Mesodermal cell (in vitro differentiated cells): ENCODE data around the gene CNIH3.
"Not testable (repeated sequence)": the region's sequence is repeated elsewhere in the genome, so short reads cannot be mapped to it uniquely, and the experiment has no call there.

ENCODE experiments used
- H3K27ac ChIP-seq: 2 replicates; pipeline ENCODE4 v1.7.0; 2013; ENCODE audit warnings: mild to moderate bottlenecking, low read depth, low read length, moderate library complexity; ENCODE audit not compliant: severe bottlenecking
- H3K36me3 ChIP-seq: 2 replicates; pipeline ENCODE4 v1.7.1; 2013; ENCODE audit warnings: mild to moderate bottlenecking, low read length, moderate library complexity; ENCODE audit not compliant: control insufficient read depth, insufficient read depth
- H3K4me1 ChIP-seq: one replicate; pipeline ENCODE4 v1.7.1; 2013; ENCODE audit warnings: mild to moderate bottlenecking, low read length; ENCODE audit not compliant: insufficient read depth, control insufficient read depth, poor library complexity, severe bottlenecking
- H3K4me3 ChIP-seq: 2 replicates; pipeline ENCODE4 v1.7.0; 2013; ENCODE audit warnings: low read length, control low read depth, mild to moderate bottlenecking; ENCODE audit not compliant: insufficient read depth, poor library complexity, severe bottlenecking; ENCODE audit errors: extremely low read depth
- H3K9me3 ChIP-seq: 2 replicates; pipeline ENCODE4 v1.7.1; 2013; ENCODE audit warnings: mild to moderate bottlenecking, low read length, moderate library complexity; ENCODE audit not compliant: control insufficient read depth
- WGBS, 2 experiments: methylation state at CpG; one replicate each; pipeline ENCODE4 v1.1.5; 2013; ENCODE audit warnings: missing lambda C conversion rate in 2 of 2; ENCODE audit not compliant: insufficient coverage in 2 of 2; 5-methylcytosine and 5-hydroxymethylcytosine counted together

Gene CNIH3

DNA sequence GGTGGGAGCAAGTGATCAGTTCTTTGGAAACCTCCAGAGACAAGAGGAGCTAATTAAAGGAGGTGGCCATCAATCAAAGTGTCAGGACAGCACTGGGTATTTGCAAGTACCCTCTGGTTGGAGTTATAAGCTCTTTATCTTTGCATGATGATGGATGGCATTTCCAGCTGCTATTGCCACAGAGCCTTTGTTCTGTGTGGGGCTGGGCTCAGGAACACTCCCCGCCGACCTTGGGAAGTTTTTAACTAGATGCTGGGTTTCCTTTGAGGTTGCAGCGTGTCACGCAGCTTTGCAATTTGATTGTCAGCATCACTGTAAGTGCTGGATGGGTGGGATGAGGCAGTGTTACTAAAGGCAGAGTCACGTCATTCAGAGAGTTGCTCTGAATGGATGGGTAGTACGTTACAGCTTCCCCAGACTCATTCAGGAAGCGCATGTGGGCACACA, 68.9 kb downstream of the CNIH3 start:
- Histone ChIP-seq H3K9me3 (no peaks in the 10 kb centered on the region), H3K36me3 (peaks cover 23% of the 10 kb centered on the region), H3K4me1 (no peaks in the 10 kb centered on the region), H3K27ac (no peak overlapping the region), H3K4me3 (no peak overlapping the region)
- 65 to 83% methylated on average over 5 to 7 of the region's 7 CpGs for WGBS, 2 experiments

DNA sequence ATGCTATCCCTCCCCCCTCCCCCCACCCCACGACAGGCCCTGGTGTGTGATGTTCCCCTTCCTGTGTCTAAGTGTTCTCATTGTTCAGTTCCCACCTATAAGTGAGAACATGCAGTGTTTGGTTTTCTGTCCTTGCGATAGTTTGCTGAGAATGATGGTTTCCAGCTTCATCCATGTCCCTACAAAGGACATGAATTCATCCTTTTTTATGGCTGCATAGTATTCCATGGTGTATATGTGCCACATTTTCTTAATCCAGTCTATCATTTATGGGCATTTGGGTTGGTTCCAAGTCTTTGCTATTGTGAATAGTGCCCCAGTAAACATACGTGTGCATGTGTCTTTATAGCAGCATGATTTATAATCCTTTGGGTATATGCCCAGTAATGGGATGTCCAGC, 70.0 kb downstream of the CNIH3 start:
- H3K4me3 ChIP-seq, H3K4me1 ChIP-seq, H3K9me3 ChIP-seq, H3K27ac ChIP-seq: not testable (repeated sequence)
- peaks cover 23% of the 10 kb centered on the region for H3K36me3 ChIP-seq
- WGBS, 2 experiments, result no CpG with 5 or more reads among the region's 3 CpGs

DNA sequence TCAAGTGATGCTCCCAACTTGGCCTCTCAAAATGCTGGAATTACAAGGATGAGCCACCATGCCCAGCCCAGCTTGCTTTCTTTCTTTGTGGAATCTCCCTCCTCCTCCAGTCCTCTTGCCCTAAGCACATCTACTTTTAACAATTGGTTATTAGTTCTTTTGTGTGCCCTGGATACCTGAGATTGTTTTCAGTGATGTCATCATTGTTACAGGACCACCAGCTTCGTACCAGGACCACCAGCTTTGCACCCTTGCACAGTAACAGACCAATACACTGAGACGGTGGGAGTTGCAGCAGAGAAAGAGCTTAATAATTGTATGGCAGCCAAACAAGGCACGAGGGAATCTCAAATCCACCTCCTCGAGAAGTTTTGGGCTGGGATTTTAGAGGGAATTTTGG, 71.3 kb downstream of the CNIH3 start:
- WGBS, 2 experiments, result 81 to 98% methylated on average over 3 of the region's 4 CpGs
- no peaks in the 10 kb centered on the region for H3K9me3 ChIP-seq
- no peak overlapping the region for H3K27ac ChIP-seq
- H3K4me3 ChIP-seq, result no peak overlapping the region
- peaks cover 20% of the 10 kb centered on the region for H3K36me3 ChIP-seq
- no peaks in the 10 kb centered on the region for H3K4me1 ChIP-seq

DNA sequence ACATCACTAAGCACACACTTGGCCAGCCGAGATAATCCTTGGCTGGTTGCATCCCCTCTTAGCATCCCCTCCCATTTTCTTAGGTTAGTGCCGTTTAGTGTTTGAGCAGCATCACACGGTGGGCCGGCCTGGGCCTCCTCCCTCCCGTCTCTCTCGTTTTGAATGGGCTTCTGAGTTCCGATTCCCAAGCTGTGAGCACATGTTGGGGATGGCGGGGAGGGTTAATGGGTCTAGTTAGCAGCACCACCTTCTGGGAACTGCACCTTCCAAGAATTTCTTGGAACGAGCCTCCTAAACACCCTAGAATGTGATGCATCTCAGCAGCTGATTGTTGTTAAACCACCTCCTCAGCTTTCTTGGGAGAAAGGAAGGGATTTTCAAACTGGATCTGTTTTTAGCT, 73.3 kb downstream of the CNIH3 start:
- Histone ChIP-seq H3K27ac (no peak overlapping the region), H3K9me3 (no peaks in the 10 kb centered on the region), H3K4me1 (no peaks in the 10 kb centered on the region), H3K36me3 (peaks cover 29% of the 10 kb centered on the region), H3K4me3 (no peak overlapping the region)
- 78 to 89% methylated on average over 3 to 5 of the region's 9 CpGs for WGBS, 2 experiments

DNA sequence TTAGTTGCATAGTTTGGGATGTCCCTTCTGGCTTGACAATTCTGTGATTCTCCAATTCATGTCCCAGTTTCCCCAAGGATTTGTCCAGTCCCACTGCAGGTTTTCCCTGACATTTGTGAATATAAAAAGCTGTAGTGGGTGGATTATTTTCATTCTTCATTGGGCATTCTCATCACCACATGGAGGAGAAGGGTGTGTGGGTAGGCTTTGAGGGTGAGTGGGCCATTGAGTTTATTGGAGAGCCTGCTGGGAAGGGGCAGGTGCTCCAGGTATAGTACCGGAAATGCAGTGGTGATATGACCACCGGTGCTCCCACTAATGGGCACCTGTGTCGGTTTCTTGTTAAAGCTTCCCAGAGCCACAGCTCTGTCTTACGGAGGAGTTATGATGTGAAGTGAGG, 74.5 kb downstream of the CNIH3 start:
- Histone ChIP-seq H3K36me3 (peaks cover 29% of the 10 kb centered on the region), H3K27ac (no peak overlapping the region), H3K9me3 (no peaks in the 10 kb centered on the region), H3K4me1 (no peaks in the 10 kb centered on the region), H3K4me3 (no peak overlapping the region)
- WGBS, 2 experiments, result 79 to 100% methylated on average over 4 of the region's 4 CpGs

DNA sequence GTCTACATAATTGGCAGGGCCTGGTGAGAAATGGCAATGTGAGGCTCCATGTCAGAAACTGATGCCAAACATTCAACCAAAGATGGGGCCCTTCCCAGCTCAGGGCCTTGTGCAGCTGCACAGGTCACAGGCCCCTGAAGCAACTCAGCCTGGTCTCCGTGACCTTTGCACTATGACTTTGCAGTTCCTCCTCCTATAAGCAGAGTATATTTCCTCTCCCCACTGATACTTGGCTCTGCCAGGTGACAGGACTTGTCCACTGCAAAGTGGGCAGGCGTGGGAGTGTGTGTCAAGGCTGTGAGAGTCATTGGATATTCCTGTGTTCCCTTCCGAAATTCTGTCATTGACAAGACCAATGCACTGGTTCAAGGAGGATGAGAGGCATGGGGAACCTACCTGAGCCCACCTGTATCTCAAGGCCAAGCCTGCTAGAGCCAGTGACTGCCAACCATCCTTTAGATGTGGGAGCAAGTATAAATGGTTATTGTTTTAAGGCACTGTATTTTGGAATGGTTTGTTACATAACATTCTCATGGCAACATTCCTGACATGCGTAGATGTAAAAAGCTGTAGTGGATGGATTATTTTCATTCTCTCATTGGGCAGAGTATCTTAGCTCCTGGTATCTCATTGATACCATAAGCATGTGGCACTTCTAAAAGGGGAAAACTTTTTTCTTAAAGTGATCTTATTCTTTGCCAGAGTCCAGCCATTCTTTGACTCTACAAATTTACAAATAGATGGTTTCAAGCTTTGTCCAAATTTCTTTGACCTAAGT, 75.2 kb downstream of the CNIH3 start:
- Histone ChIP-seq H3K4me3 (no peak overlapping the region), H3K9me3 (no peaks in the 10 kb centered on the region), H3K36me3 (peaks cover 29% of the 10 kb centered on the region), H3K4me1 (no peaks in the 10 kb centered on the region), H3K27ac (no peak overlapping the region)
- WGBS, 2 experiments, result 38 to 68% methylated on average over 2 to 4 of the region's 4 CpGs

- Histone ChIP-seq H3K4me3 (no peak overlapping the region), H3K36me3 (peaks cover 13% of the 10 kb centered on the region), H3K9me3 (no peaks in the 10 kb centered on the region), H3K4me1 (peaks cover 6% of the 10 kb centered on the region), H3K27ac (no peak overlapping the region)
- 78 to 93% methylated on average over 2 of the region's 3 CpGs for WGBS, 2 experiments
Observed at GRCh38 chr1:224694969-224695368, 78.9 kb downstream of the CNIH3 start.

GRCh38 chr1:224696021-224696420, 79.9 kb downstream of the CNIH3 start:
- Histone ChIP-seq H3K4me3 (no peak overlapping the region), H3K36me3 (peaks cover 13% of the 10 kb centered on the region), H3K4me1 (peaks cover 6% of the 10 kb centered on the region), H3K9me3 (no peaks in the 10 kb centered on the region), H3K27ac (no peak overlapping the region)
- 100% methylated on average over 2 of the region's 2 CpGs for WGBS, 2 experiments

DNA sequence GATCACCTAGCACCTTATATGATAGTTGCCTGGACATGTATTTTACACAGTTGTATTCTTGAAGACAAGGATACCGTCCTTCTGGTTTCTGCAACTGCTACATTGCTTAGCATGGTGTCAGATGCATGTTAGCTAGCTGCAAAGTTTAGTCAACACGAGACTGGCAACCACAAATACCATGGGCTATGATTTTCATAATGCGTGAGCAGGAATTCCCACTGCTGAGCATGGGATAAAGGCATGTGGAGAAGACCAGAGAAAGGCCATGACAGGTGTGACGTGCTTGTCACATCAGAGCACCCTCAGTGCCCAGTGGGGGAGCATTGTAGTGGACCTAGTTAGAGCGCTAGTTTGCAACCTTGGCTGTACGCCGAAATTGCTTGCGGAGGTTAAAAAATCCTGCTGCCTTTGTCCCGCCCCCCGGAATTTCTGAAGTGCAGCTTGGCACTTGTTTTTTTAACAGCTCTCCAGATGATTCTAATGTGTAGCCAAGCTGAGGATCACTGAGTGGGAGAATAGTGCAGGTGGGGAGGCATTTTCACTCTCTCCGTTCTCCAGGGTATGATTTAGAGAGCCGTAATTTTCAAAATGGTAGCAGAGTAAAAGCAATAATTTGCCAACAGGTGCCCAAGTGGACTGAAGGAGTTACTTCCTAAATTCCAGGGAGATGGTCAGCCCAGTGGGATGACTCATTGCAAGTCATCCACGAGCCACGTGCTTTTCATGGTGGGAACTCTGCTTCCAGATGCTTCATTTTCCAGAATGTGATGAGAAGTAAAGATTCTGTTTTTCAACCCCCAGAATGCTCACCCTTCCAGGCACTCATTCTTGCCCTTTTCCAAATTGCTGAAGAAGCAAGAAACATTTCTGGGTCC, 81.0 kb downstream of the CNIH3 start:
- 93 to 94% methylated on average over 12 to 13 of the region's 14 CpGs for WGBS, 2 experiments
- H3K27ac ChIP-seq, result no peak overlapping the region

GRCh38 chr1:224698015-224698451, 81.9 kb downstream of the CNIH3 start:
- WGBS, 2 experiments, result 58 to 72% methylated on average over 3 to 4 of the region's 4 CpGs
- no peaks in the 10 kb centered on the region for H3K9me3 ChIP-seq
- H3K4me1 ChIP-seq, result peaks cover 6% of the 10 kb centered on the region
- H3K27ac ChIP-seq, result no peak overlapping the region
- peaks cover 13% of the 10 kb centered on the region for H3K36me3 ChIP-seq
- H3K4me3 ChIP-seq, result no peak overlapping the region

More for the DNA sequence above, 81.0 kb downstream of the CNIH3 start:
- H3K4me3 ChIP-seq, result no peak overlapping the region
- H3K36me3 ChIP-seq, result peaks cover 14% of the 10 kb centered on the region
- no peaks in the 10 kb centered on the region for H3K9me3 ChIP-seq
- H3K4me1 ChIP-seq, result peaks cover 6% of the 10 kb centered on the region
